ENCODE results near the gene MCF2L. TPM values are rescaled to one million over a fixed set of nuclear protein-coding genes. Genes with fewer than 3 reads are reported as not detected.
"Not testable (repeated sequence)": the region's sequence is repeated elsewhere in the genome, so short reads cannot be mapped to it uniquely, and the experiment has no call there.

The MCF2L gene
- total RNA-seq, 1 donor from 2014 or later, result 38.9 TPM

GRCh38 chr13:113022745-113023574 lies 53.9 kb downstream of the MCF2L start:
- DNase-seq (ENCODE audit: low spot score), result no peak
- intact Hi-C loops (cut with DNase I), result loop anchor here (2.0 kb wide), 1 partner anchor 14 kb away; no protein-coding TSS in a partner anchor

GRCh38 chr13:113023694-113024430 lies 54.8 kb downstream of the MCF2L start:
- intact Hi-C loops (cut with DNase I), result loop anchor here (2.0 kb wide), 1 partner anchor 15 kb away; no protein-coding TSS in a partner anchor
- no peak for DNase-seq (ENCODE audit: low spot score)

- DNase-seq (ENCODE audit: low spot score), result no peak
Observed at GRCh38 chr13:113024466-113024865, 55.5 kb downstream of the MCF2L start.

GRCh38 chr13:113026391-113026910 lies 57.4 kb downstream of the MCF2L start:
- intact Hi-C loops (cut with DNase I), result no loop called here
- DNase-seq (ENCODE audit: low spot score), result no peak

More at GRCh38 chr13:113024466-113024865, 55.5 kb downstream of the MCF2L start:
- intact Hi-C loops (cut with DNase I), result no loop called here

GRCh38 chr13:113027095-113027494 lies 58.1 kb downstream of the MCF2L start:
- DNase-seq (ENCODE audit: low spot score), result no peak
- intact Hi-C loops (cut with DNase I), result no loop called here

GRCh38 chr13:113027566-113027965 lies 58.6 kb downstream of the MCF2L start:
- no peak for DNase-seq (ENCODE audit: low spot score)
- intact Hi-C loops (cut with DNase I), result no loop called here

GRCh38 chr13:113028336-113029060 lies 59.5 kb downstream of the MCF2L start:
- DNase-seq (ENCODE audit: low spot score), result no peak
- intact Hi-C loops (cut with DNase I), result loop anchor here (2.0 kb wide), 1 partner anchor 86 kb away; no protein-coding TSS in a partner anchor

GRCh38 chr13:113029061-113029445 lies 60.0 kb downstream of the MCF2L start:
- intact Hi-C loops (cut with DNase I), result loop anchor here (2.0 kb wide), 1 partner anchor 86 kb away; no protein-coding TSS in a partner anchor
- no peak for DNase-seq (ENCODE audit: low spot score)

- no peak for DNase-seq (ENCODE audit: low spot score)
- intact Hi-C loops (cut with DNase I), result loop anchor here (2.0 to 5.0 kb wide), 2 partner anchors 87 to 363 kb away; no protein-coding TSS in a partner anchor
Observed at GRCh38 chr13:113029487-113030258, 60.7 kb downstream of the MCF2L start.

- intact Hi-C loops (cut with DNase I), result loop anchor here (5.0 kb wide), 1 partner anchor 362 kb away; no protein-coding TSS in a partner anchor
- DNase-seq (ENCODE audit: low spot score), result not testable (repeated sequence)
Observed at GRCh38 chr13:113030259-113030640, 61.2 kb downstream of the MCF2L start.

GRCh38 chr13:113031465-113031864 lies 62.5 kb downstream of the MCF2L start:
- no peak for DNase-seq (ENCODE audit: low spot score)
- intact Hi-C loops (cut with DNase I), result loop anchor here (5.0 kb wide), 1 partner anchor 361 kb away; no protein-coding TSS in a partner anchor

GRCh38 chr13:113032291-113032690 lies 63.3 kb downstream of the MCF2L start:
- intact Hi-C loops (cut with DNase I), result loop anchor here (5.0 kb wide), 1 partner anchor 360 kb away; no protein-coding TSS in a partner anchor

GRCh38 chr13:113033054-113033850 lies 64.2 kb downstream of the MCF2L start:
- intact Hi-C loops (cut with DNase I), result loop anchor here (5.0 kb wide), 1 partner anchor 359 kb away; no protein-coding TSS in a partner anchor
- no peak for DNase-seq (ENCODE audit: low spot score)

More at GRCh38 chr13:113032291-113032690, 63.3 kb downstream of the MCF2L start:
- DNase-seq (ENCODE audit: low spot score), result no peak

- intact Hi-C loops (cut with DNase I), result loop anchor here (2.0 to 5.0 kb wide), 2 partner anchors 186 to 358 kb away; no protein-coding TSS in a partner anchor
- no peak for DNase-seq (ENCODE audit: low spot score)
Observed at GRCh38 chr13:113034451-113035212, 65.6 kb downstream of the MCF2L start.

- DNase-seq (ENCODE audit: low spot score), result no peak
- intact Hi-C loops (cut with DNase I), result loop anchor here (2.0 kb wide), 1 partner anchor 185 kb away; no protein-coding TSS in a partner anchor
Observed at GRCh38 chr13:113035213-113035800, 66.3 kb downstream of the MCF2L start.

- intact Hi-C loops (cut with DNase I), result no loop called here
Observed at GRCh38 chr13:113036401-113036800, 67.4 kb downstream of the MCF2L start.

More at GRCh38 chr13:113036401-113036800, 67.4 kb downstream of the MCF2L start:
- DNase-seq (ENCODE audit: low spot score), result no peak

Data from cardiac septum (tissue), 1 donor.